NCI-H2227 treated with DMSO at 0.1 percent for 48 hours (cell line): Measurements from ENCODE around the gene MFNG.
"Not testable (repeated sequence)": the region's sequence is repeated elsewhere in the genome, so short reads cannot be mapped to it uniquely, and the experiment has no call there.

Experiments
- DNase-seq: peaks from one replicate; lab custom pipeline; 2025; lab: John Stamatoyannopoulos, UW

Gene MFNG

DNA sequence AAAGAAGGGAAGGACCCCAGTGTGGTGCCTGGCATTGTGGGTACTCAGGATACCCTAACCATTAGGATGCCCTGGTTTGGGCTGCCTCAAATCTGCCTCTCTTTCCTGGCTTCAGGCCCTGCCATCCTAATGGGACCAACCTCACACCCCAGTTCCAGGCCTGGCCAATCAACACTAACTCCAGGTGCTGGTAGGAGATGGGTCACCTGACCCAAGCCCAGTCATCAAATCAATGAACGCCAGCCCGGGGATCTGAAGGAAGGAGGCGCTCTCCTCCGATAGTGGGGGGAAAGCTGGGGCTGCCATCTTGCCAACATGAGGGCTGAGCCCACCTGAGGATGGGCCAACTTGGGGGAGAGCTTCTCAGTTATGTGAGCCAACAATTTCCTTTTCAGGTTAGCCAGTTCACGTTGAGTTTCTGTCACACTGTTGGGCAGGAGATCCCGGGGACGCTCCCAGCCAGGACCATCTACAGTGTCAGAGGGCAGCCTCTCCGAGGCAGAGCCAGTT, 12.7 kb downstream of the MFNG start:
- no peak for DNase-seq

DNA sequence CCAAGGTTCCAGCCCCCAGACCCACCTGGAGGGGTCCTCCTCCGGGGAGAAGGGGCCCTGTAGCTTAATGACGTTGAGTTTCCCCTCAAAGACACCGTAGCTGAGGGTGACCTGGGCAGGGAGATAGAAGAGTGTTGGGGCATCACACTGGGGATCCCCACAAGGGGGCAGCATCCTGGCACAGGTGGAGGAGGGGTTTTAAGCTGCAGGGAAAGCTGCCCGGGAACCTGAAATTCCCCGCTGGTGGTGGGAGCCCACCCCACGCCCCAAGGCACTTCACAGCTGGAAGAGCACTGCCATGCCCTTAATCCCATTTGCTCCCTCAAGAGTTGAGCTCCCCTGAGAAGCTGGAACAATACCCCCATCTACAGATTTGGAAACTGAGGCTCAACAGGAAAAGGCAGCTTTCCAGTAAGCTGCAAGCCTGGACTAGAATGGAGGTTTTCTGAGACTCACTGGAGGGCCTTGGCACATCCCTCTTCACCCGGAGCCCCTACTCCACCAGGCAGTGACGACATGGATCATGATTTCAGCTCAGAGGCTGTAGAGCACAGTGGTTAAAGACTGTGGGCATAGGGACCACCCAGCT, 13.7 kb downstream of the MFNG start:
- DNase-seq, result no peak

DNA sequence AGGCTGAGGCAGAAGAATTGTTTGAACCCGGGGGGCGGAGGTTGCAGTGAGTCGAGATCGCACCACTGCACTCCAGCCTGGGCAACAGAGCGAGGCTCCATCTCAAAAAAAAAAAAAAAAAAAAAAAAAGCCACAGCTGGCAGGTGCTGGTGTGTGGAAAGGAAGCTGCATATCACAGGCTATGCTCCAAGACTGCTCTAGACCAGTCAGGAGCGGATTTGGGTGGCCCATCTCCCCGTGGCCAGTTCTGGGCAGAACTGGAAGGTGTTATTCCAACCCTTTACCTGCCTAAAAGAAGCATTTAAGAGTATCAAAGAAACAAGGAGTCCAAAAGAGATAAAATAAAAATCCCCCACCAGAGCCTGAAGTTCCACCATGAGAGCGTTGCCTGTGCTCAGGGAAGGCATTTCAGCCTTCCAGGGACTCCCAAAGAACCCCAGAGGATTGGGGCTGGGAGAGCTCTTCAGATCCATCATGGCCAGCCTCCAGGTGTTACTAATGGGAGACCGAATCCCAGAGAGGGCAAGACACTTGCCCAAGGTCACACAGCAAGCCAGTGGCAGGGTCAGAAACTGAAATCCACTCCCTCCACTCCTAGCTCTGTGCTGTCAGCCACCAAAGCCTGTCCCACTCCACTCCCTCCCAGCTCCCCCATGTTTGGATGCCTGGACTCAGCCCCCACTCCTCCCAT, 14.3 kb downstream of the MFNG start:
- DNase-seq, result no peak

DNA sequence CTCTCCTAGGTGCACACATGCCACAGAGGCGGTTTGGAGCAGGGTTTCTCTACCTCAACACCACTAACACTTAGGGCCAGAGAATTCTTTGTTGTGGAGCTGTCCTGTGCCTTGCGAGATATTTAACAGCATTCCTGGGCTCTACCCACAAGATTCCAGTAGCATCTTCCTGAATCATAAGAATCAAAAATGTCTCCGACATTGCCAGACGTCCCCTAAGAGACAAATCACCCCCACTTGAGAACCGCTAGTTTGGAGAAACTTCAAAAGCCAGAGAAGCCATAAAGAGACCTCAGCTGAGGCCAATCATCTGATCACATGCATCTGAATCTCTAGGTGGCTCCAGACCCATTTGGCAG, 16.1 kb downstream of the MFNG start:
- no peak for DNase-seq

DNA sequence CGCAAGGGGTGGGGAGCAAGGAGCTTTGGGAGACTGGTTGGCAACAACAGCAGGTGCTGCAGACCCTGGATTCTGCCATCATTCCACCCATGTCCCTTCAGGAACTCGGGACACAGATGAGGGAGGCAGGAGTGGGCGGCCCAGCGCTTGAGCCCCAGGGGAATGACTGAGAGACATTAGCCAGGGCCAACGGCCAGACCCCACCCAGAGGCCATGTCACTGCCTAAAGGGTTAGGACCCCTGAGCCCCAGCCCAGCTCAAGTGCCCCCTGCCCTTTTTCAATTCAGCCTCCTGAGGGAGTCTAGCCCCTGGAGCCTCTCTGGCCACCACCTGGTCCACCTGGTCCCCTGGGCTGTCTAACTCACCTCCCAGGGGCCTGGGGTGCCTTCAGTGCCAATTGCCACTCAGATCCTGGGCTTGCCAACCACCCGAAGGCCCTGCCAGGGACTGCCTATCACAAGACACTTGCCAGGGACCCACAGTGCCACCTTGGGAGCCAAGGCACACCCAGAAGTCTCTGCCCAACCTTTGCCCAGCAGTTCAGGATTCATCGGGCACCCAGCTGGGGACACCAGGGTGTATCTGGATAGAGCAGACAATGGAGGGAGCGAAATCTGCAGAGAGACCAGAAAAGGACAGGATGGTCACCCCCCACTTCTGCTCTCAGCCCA, 16.6 kb downstream of the MFNG start:
- DNase-seq, result no peak

DNA sequence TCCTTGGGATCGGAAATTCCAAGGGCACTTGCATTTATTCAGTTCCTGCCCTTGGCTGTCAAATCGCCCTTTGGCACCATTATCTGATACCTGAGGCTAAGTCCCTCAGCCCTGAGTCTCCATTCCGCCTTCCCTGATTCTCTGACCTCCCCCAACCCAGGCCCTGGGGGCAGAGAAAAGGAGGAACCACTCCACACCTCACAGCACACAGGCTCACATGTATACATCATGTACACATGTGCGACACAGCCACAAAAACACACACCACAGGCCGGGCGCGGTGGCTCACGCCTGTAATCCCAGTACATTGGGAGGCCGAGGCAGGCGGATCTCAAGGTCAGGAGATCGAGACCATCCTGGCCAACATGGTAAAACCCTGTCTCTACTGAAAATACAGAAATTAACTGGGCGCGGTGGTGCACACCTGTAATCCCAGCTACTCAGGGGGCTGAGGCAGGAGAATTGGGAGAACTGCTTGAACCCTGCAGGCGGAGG, 17.9 kb downstream of the MFNG start:
- DNase-seq, result not testable (repeated sequence)

DNA sequence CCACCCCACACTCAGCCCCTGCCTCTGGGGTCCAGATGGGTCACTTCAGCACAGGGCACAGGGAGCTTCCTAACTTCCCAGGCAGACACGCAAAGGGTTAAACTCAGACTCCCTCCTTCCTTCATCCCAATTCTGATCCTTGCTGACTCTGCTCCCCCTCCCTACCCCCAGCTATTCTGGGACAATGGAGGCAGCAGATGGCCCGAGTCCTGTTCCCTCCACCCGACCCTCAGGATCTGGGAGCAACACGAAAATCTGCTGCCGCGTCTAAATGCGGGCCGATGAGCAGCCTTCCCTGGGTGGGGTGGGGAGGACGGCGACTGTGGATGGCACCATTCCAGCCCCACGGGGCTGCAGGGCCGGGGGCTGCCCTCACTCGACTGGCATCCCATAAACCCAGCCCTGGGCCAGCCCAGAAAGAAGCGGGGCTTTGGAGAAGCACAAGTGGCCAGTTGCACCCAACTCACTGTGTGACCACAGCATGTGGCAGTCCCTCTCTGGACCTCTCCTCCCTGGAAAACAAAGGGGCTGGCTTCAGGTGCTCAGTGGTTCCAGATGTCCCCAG, 18.7 kb downstream of the MFNG start:
- DNase-seq, result no peak

DNA sequence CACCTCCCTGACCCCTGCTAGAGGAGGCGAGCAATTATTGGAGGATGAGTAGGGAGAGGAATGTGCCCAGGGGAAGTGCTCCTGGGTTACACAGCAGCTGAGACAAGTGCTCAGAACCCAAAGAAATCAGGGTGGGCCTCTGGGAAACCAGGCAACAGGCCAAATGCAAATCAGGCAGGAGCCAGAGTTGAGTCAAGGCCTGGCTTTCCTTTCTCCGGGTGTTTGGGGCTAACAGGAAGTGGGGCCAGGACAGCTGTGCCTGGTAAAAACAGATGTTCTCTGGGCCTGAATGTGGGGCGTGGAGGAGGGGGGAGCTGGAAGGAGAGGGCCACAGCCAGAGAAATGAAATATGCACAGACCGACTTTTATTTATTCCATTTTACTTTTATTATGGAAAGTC, 22.0 kb downstream of the MFNG start:
- DNase-seq, result no peak

DNA sequence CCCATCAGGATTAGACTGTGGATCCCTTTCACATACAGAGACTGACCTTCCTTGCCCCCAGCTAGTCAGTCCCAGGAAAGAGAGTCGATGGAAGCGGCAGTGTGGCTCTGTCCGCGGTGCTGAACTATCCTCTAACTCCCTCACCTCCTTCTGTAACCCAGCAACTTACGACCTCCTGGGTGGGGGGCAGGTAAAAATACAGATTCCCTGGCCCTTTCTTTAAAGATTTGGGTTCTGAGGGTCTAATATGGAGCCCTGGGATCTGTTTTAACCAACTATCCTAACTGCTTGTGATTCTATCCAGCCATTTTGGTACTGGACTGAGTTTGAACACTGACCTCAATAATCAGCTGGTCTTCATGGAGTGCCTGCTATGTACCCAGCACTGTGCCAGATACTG, 23.2 kb downstream of the MFNG start:
- no peak for DNase-seq

DNA sequence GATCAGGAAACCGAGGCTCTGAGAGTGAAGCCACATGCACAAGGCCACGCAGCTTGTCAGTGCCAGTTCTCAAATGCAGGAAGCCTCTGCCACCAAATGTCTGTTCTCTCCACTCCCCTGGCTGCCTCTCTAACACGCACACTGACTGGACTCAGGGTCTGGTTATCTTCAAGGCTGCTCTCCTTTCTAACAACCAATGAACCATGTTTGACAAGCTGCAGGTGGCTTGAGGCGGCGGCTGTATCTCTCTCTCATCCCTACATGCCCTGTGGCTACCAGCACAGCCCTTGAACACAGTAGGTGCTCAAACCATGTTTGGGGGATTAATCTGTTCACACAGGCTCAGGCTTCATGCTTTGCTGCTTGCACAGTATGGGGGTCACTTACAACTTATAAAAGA, 23.7 kb downstream of the MFNG start:
- DNase-seq, result no peak

DNA sequence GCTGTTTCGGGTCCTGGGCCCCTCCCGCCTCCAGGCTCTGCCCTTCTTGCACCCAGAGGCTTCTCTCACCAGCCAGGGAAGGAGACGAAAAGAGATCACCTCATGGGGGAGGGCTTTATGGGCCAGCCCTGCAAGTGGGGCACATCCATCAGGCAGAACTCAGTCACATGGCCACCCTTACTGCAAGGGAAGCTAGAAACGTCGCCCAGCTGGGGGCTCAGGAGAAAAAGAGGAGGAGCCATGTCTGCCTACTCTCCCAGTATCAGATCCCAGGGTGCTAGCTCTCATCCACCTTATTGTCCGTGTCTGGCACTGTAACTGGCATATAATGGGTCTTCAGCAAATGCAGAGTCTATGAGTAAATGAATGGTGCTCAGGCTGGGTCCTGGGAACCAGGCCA, 24.2 kb downstream of the MFNG start:
- DNase-seq, result no peak

DNA sequence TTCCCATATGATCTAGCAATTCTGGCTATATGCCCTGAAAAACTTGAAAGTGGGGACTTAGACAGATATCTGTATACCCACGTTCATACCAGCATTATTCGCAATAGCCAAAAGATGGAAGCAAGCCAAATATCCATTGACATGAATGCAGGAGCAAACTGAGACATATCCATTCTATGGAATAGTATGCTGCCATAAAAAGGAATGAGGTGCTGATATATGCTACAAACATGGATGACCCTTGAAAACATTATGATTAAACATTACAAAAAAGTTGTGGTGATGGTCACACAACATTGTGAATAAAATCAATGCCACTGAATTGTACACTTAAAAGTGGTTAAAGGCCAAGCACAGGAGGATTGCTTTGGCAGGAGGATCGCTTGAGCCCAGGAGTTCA, 25.5 kb downstream of the MFNG start:
- no peak for DNase-seq

DNA sequence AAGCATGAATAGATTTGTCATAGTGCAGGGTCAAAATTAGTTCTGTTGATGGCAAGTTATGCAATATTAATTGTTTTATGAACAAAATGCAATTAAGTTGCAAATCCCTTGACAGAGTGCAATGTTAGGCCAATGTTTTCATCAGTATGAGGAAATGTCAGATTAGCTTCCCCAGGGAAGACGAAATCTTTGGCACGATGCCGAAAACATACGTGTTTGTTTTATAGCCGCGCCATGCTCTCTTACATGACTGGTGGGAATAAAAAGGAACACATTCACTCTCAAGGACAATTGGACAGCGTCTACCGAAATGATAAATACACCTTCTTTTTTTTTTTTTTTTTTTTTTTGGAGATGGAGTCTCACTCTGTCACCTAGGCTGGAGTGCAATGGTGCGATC, 27.0 kb downstream of the MFNG start:
- no peak for DNase-seq

DNA sequence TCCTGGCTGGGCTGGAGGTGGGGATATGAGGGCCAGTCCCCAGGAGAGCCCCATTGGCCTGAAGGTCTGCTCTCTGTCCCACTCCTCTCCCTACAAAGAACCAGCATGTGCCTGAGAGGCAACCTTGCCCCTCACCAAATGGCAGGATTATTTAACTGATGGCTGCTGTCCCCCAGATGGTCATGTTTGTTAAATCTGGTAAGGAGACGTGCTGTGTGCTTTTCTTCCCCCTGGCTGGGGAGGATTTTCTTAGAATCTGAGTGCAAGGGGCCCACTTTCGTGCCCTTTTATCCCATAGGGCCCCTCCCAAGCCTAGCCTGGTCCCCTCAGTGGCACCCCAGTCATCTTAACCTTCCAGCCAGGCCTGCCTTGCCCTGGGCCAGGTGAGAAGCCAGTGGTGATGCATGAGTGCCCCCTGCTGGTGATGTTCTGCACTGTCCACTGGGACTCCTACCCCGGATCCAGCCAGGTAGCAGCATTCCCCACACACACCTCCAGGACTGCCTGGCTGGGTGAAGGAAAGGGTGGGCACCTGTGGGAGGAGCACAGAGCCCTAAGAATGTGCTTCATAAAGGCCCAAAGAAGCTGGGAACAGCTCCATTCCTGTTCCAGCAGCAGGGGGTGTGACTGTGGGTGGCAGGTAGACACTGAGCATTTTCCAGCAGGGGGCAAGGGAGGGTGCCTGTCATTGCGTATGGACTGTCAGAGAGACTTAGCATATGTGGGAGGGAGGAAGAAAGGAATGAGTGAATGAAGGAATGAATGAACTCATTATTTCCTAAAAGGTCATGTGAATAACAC, 28.9 kb downstream of the MFNG start:
- peak; percentile 8 for DNase-seq

DNA sequence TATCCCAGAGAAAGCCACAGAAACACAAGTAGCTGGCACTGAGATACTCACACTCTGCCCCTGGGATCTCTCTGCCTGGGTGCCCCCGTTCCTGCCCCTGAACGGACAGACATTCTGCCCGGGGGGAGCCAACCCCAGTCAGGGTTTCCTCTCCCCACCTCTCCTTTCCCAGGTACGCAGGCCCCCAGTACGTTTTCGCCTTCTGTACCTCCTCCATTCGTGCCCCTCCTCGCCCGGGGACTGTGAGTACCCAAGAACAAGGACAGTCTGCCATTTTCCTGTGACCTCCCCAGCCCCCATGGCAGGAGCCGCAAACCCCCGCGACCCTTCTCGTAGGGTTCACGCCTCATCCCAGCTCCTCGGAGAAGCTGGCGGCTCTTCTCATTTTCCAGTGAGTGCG, 29.8 kb downstream of the MFNG start:
- DNase-seq, result no peak

DNA sequence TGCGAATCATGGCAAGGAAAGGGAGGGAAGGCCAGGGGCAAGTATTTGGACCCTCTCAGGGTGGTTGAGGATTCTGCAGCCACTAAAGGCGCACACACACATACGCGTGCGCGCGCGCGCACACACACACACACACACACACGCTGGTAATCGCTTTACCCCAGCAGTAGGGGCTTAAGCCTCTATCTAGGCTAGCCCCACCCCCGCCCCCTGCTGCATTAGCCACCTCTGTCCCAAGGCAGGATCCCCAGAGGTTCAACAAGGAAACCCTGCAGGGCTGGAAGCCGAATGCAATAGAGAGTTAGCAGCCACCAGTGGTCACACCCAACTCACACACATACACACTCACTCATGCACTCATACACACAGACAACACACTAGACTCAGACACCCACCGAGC, 30.3 kb downstream of the MFNG start:
- peak; percentile 33 for DNase-seq

DNA sequence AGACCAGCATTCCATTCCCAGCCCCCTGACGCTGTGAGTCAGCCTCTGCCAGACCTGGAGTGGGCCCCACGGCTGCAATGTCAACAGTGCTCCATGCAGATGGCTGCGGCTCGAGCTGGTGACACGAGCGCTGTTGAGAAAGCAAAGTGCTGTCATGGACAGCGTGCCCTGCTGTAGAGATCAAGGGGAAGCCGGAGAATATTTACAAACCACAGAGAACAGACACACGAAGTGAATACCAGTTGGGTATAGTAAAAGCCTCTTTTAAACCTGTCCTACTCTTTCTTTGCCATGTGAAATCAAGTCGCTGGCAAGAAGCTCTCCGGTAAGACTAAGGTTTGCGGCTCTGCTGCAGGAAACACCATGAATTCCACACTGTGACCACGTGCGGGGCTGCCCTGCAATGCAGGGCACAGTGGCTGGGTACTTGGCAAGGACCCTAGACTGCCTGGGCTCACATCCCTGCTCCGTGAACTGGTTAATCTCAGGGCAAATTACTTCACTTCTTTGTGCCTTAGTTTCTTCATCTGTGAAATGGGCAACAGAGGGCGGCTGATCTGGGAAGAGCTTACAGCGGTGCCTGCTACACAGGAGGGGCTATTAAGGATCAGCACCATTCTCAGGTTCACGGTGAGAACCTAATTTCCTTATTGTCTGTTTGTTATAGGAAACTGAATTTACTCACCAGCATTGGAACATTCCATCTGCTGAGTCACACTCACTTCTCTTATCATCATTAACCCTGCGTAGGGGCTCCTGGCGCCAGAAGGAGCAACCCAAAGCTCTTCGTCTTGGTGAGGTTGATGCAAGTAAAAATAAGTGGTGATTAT, 31.1 kb downstream of the MFNG start:
- DNase-seq, result no peak

DNA sequence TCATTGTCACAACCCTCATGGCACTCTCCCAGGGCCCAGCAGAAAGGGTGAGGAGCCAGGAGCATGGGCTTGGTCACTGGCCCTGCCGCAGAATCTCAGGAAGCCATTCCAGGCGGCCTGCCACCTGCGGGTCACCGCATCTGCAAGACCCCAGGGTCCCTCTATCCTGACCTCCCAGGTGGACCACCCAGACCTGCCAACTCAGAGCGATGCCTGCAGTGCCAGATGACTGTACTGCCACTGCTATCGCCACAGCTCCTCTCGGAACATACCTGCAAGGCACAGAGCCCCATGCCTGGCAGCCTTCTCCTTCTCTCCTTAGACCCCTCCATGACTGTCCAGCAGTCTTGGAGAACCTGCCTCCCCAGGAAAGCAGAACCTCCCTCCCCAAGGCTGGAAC, 32.5 kb downstream of the MFNG start:
- no peak for DNase-seq

DNA sequence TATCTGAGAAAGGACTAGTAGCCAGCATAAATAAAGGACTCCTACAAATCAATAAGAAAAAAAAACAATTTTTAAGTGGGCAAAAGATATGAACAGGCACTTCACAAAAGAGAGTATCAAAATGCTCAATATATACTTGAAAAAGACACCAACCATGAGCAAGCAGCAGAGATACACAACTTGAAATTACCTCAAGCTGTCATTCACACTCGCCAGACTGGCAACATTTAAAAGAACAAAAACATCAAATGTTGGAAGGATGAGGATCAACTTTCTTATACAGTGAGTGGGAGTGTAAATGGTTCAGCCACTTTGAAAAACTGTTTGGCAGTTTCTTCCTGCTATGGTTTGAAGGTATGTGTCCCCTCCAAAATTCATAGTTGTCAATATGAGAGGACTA, 35.0 kb downstream of the MFNG start:
- no peak for DNase-seq

DNA sequence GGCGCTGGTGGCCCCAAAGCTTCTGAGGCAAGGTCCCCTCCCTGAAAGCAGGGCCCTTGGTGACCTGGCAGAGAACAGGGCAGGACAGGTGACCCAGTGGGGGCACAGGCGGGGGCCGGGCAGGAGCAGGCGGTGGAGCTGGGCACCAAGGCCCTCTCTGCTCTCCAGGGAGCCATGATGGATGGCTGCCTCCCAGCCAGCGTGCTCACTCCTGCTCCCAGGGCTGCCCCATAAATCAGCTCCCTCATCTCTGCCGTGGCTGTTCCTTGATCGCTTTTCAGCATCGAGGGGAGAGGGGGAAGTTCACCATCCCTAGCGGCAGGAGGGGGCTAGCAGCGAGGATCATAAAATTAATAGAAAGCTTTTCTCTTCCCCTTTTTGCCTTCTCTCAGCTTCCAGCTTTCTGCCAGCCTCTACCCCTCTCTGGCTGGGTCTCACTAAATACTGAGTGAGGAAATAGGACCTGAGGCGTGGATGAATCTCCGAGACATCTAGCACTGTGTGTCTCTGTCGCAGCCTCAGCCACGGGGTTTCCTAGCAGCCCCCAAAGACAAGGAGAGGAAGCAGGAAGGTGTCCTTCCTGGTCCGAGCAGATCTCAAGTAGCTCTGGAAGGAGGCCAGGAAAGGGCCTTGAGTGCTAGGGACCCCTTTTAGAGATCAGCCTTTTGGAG, 36.7 kb downstream of the MFNG start:
- no peak for DNase-seq
